Type B pancreatic cell (in vitro differentiated cells): ENCODE data around the gene MOGAT3. TPM values are rescaled to one million over a fixed set of nuclear protein-coding genes. Genes with fewer than 3 reads are reported as not detected.

Experiments
- DNase-seq: peaks from one replicate; pipeline ENCODE4 v3.0.0; 2021; ENCODE audit warnings: mixed read lengths; ENCODE audit not compliant: unreplicated experiment; ENCODE audit errors: extremely low spot score
- H3K27ac Mint-ChIP-seq: 2 replicates; pipeline ENCODE4 v1.8.0; 2021; ENCODE audit warnings: mild to moderate bottlenecking, mixed read lengths
- H3K27me3 Mint-ChIP-seq: 2 replicates; pipeline ENCODE4 v1.8.0; 2021; ENCODE audit warnings: mixed read lengths
- H3K36me3 Mint-ChIP-seq: 2 replicates; pipeline ENCODE4 v1.8.0; 2021; ENCODE audit warnings: mixed read lengths
- H3K4me1 Mint-ChIP-seq: one replicate; pipeline ENCODE4 v1.8.0; 2021; ENCODE audit warnings: mixed read lengths; ENCODE audit not compliant: unreplicated experiment
- H3K4me3 Mint-ChIP-seq: 2 replicates; pipeline ENCODE4 v1.8.0; 2021; ENCODE audit warnings: mild to moderate bottlenecking, mixed read lengths
- H3K9me3 Mint-ChIP-seq: 2 replicates; pipeline ENCODE4 v1.8.0; 2021; ENCODE audit warnings: mixed read lengths
- CTCF ChIP-seq: fragments of 200-600 bp; sonication (generic); conservative IDR thresholded peaks from 2 replicates; pipeline ENCODE4 v1.5.0; 2021; ENCODE audit warnings: antibody characterized with exemption, mild to moderate bottlenecking
- total RNA-seq: library from RNA; stranded (reverse); gene quantifications from 2 replicates; pipeline ENCODE4 v1.2.1, GENCODE V29; 2021; ENCODE audit warnings: low replicate concordance

The MOGAT3 gene
- total RNA-seq, 1 donor from 2014 or later: 0.94 TPM

- Mint-ChIP-seq H3K36me3 (no peaks in the 10 kb centered on the region), H3K4me3 (no peak overlapping the region), H3K9me3 (no peaks in the 10 kb centered on the region), H3K27me3 (no peaks in the 10 kb centered on the region), H3K4me1 (peaks cover 6% of the 10 kb centered on the region), H3K27ac (no peak overlapping the region)
- no peak for TF ChIP-seq CTCF
- no peak for DNase-seq
These were observed 38.5 kb upstream of the MOGAT3 start for GRCh38 chr7:101239191-101239950.

- Mint-ChIP-seq H3K4me1 (peaks cover 2% of the 10 kb centered on the region), H3K27me3 (no peaks in the 10 kb centered on the region), H3K27ac (no peak overlapping the region), H3K9me3 (no peaks in the 10 kb centered on the region), H3K36me3 (no peaks in the 10 kb centered on the region), H3K4me3 (no peak overlapping the region)
- no peak for DNase-seq
- TF ChIP-seq CTCF: no peak
These were observed 37.7 kb upstream of the MOGAT3 start for GRCh38 chr7:101238226-101239182.

GRCh38 chr7:101237206-101238067, 36.6 kb upstream of the MOGAT3 start, which contains the start of gene CLDN15:
Gene CLDN15, minus strand, starts transcription at chr7:101237802. Its CDS starts 221 bp downstream, at chr7:101237581.
- TF ChIP-seq CTCF: no peak
- Mint-ChIP-seq H3K9me3 (no peaks in the 10 kb centered on the region), H3K27me3 (no peaks in the 10 kb centered on the region), H3K4me3 (no peak within 1 kb of the TSS), H3K4me1 (no peaks in the 10 kb centered on the region), H3K36me3 (no peaks in the 10 kb centered on the region), H3K27ac (no peak within 1 kb of the TSS)
- DNase-seq: no peak

- DNase-seq: no peak
- H3K27ac Mint-ChIP-seq: no peak overlapping the region
- TF ChIP-seq CTCF: no peak
- peaks cover 5% of the 10 kb centered on the region for H3K4me1 Mint-ChIP-seq
- H3K36me3 Mint-ChIP-seq: no peaks in the 10 kb centered on the region
- no peaks in the 10 kb centered on the region for H3K9me3 Mint-ChIP-seq
- H3K27me3 Mint-ChIP-seq: no peaks in the 10 kb centered on the region
- H3K4me3 Mint-ChIP-seq: no peak overlapping the region
These were observed 35.5 kb upstream of the MOGAT3 start for GRCh38 chr7:101236292-101236835.

GRCh38 chr7:101235522-101235921, 34.7 kb upstream of the MOGAT3 start:
- no peak overlapping the region for H3K4me3 Mint-ChIP-seq
- no peak for DNase-seq

More at GRCh38 chr7:101235522-101235921, 34.7 kb upstream of the MOGAT3 start:
- Mint-ChIP-seq H3K27ac (no peak overlapping the region), H3K4me1 (peaks cover 9% of the 10 kb centered on the region), H3K36me3 (no peaks in the 10 kb centered on the region), H3K9me3 (no peaks in the 10 kb centered on the region), H3K27me3 (no peaks in the 10 kb centered on the region)
- no peak for TF ChIP-seq CTCF
